ENCODE results near the gene TNFAIP2.

- TF ChIP-seq CTCF (IDR thresholded peaks at IDR 0.05; ENCODE audit: extremely low read depth in 1 of 2, insufficient read depth in 1 of 2, low read depth in 1 of 2, low read length in 2 of 2) = no peak
- TF ChIP-seq EZH2 (IDR thresholded peaks at IDR 0.05; ENCODE audit: borderline replicate concordance, low read depth, low read length, severe bottlenecking) = no peak
- no peak for TF ChIP-seq POLR2A (IDR thresholded peaks at IDR 0.05; ENCODE audit: low read depth, low read length)
- no peak for TF ChIP-seq MAX (IDR thresholded peaks at IDR 0.05; ENCODE audit: insufficient read depth, insufficient read length)
- TF ChIP-seq MYC (IDR thresholded peaks at IDR 0.05; ENCODE audit: low read depth, low read length) = no peak
- no peak for TF ChIP-seq POLR2AphosphoS5 (IDR thresholded peaks at IDR 0.05; ENCODE audit: insufficient read depth, low read depth, low read length)
These were observed 4.1 kb downstream of the TNFAIP2 start for GRCh38 chr14:103127356-103127755.
